GM12878 (cell line): ENCODE measurements around the gene LRRC8D. TPM values are rescaled to one million over a fixed set of nuclear protein-coding genes. Genes with fewer than 3 reads are reported as not detected.

Source experiments
- ATAC-seq: fragments of 200-7000 bp; cut with Tn5 transposase; 3 replicates; pipeline ENCODE4 v1.9.1; 2020; ENCODE audit warnings: mild to moderate bottlenecking, moderate library complexity
- BruUV-seq: library from RNA; stranded (reverse); fragments of 400-500 nt; replicated peaks from 2 replicates; lab custom pipeline; 2021; lab: Mats Ljungman, UMichigan
- CTCF ChIA-PET: fragments of 300-600 bp; sonication (Branson Sonifier 250); formaldehyde crosslinking; extraction: SDS; loops from one replicate; lab custom pipeline; 2021; ENCODE audit warnings: inconsistent platforms; lab: Yijun Ruan, JAX
- POLR2A ChIA-PET: fragments of 350-600 bp; formaldehyde crosslinking; extraction: SDS; loops from one replicate; lab custom pipeline; 2021; ENCODE audit warnings: inconsistent platforms; lab: Charles Lee
- RAD21 ChIA-PET: fragments of 300-600 bp; sonication (Branson Sonifier 250); formaldehyde crosslinking; loops from one replicate; lab custom pipeline; 2023; ENCODE audit warnings: antibody characterized with exemption; ENCODE audit not compliant: unreplicated experiment; lab: Charles Lee
- SMC1A ChIA-PET: fragments of 300-600 bp; sonication (Branson Sonifier 250); formaldehyde crosslinking; loops from one replicate; lab custom pipeline; 2023; ENCODE audit not compliant: unreplicated experiment, uncharacterized antibody; lab: Charles Lee
- DNase-seq: peaks from one replicate; pipeline ENCODE4 v3.0.0-alpha.2; 2011; ENCODE audit warnings: low read depth, low spot score
- FAIRE-seq: peaks from 3 replicates; lab custom pipeline; 2011; peaks lifted over from hg19 to GRCh38; lab: Jason Lieb, UNC
- H2AFZ ChIP-seq: 2 replicates; pipeline ENCODE4 v1.6.0; 2011; ENCODE audit warnings: low read depth, low read length, control low read depth; ENCODE audit not compliant: control insufficient read depth
- H3K27ac ChIP-seq: 2 replicates; pipeline ENCODE4 v1.5.1; 2011; ENCODE audit warnings: control low read depth; ENCODE audit not compliant: control insufficient read depth, insufficient read depth
- H3K27me3 ChIP-seq, 2 experiments: replicated peaks in 1 of 2; 2 replicates each; pipeline versions ENCODE4 v1.6.0 to v1.6.1; 2011; ENCODE audit warnings: low read length in 1 of 2; ENCODE audit not compliant: control insufficient read depth in 2 of 2, insufficient read depth in 2 of 2
- H3K36me3 ChIP-seq, 2 experiments: 2 replicates each; pipeline ENCODE4 v1.5.1; 2011; ENCODE audit warnings: low read length in 1 of 2; ENCODE audit not compliant: control insufficient read depth in 2 of 2, insufficient read depth in 2 of 2
- H3K4me1 ChIP-seq: 2 replicates; pipeline ENCODE4 v1.6.1; 2011; ENCODE audit warnings: mild to moderate bottlenecking, low read length, moderate library complexity, mixed read lengths; ENCODE audit not compliant: control insufficient read depth, insufficient read depth
- H3K4me2 ChIP-seq: 2 replicates; pipeline ENCODE4 v1.6.0; 2011; ENCODE audit warnings: control low read depth; ENCODE audit not compliant: control insufficient read depth, insufficient read depth
- H3K4me3 ChIP-seq: fragments of 200-600 bp; sonication (generic); 2 replicates; pipeline ENCODE4 v1.5.1; 2016
- H3K79me2 ChIP-seq: 2 replicates; pipeline ENCODE4 v1.6.0; 2011; ENCODE audit warnings: low read length; ENCODE audit not compliant: control insufficient read depth, insufficient read depth
- H3K9ac ChIP-seq: 2 replicates; pipeline ENCODE4 v1.8.0; 2011; ENCODE audit warnings: low read length, control low read depth, mixed read lengths; ENCODE audit not compliant: control insufficient read depth, insufficient read depth
- H3K9me3 ChIP-seq: replicated peaks from 3 replicates; pipeline ENCODE4 v1.5.1; 2011; ENCODE audit warnings: mild to moderate bottlenecking, low read length; ENCODE audit not compliant: control insufficient read depth, insufficient read depth
- H4K20me1 ChIP-seq: 2 replicates; pipeline ENCODE4 v1.6.0; 2011; ENCODE audit not compliant: control insufficient read depth, insufficient read depth
- CBX3 ChIP-seq: fragments of 200-600 bp; sonication (generic); IDR thresholded peaks from 2 replicates; pipeline ENCODE4 v1.6.1; 2016; ENCODE audit warnings: low read depth, borderline replicate concordance
- CREB1 ChIP-seq: IDR thresholded peaks from 2 replicates; pipeline ENCODE4 v1.6.1; 2012; ENCODE audit warnings: low read depth, mild to moderate bottlenecking, inconsistent platforms
- GATAD2B ChIP-seq: fragments of 450-650 bp; conservative IDR thresholded peaks from 2 replicates; pipeline ENCODE4 v1.6.1; 2017; ENCODE audit warnings: low read depth, mild to moderate bottlenecking, moderate library complexity
- HDAC6 ChIP-seq: fragments of 200-600 bp; sonication (generic); IDR thresholded peaks from one replicate; pipeline ENCODE4 v1.8.0; 2017; ENCODE audit warnings: antibody characterized with exemption; ENCODE audit not compliant: unreplicated experiment
- NFYA ChIP-seq: IDR thresholded peaks from 2 replicates; pipeline ENCODE4 v1.6.1; 2011; ENCODE audit warnings: low read depth, mild to moderate bottlenecking, low read length, improper control_type of control experiment, borderline replicate concordance
- NR2F1 ChIP-seq: fragments of 450-650 bp; conservative IDR thresholded peaks from 2 replicates; pipeline ENCODE4 v1.6.1; 2017; ENCODE audit warnings: mild to moderate bottlenecking
- PAX5 ChIP-seq: IDR thresholded peaks from 2 replicates; pipeline ENCODE4 v1.6.1; 2011; ENCODE audit warnings: low read depth, low read length, borderline replicate concordance
- PML ChIP-seq: IDR thresholded peaks from 2 replicates; pipeline ENCODE4 v1.6.1; 2012; ENCODE audit warnings: low read length, inconsistent platforms
- YBX1 ChIP-seq: fragments of 450-650 bp; IDR thresholded peaks from 2 replicates; pipeline ENCODE4 v1.6.1; 2016; ENCODE audit warnings: antibody characterized with exemption
- ZNF622 ChIP-seq: fragments of 450-650 bp; IDR thresholded peaks from 2 replicates; pipeline ENCODE4 v1.6.1; 2017; ENCODE audit warnings: mild to moderate bottlenecking, inconsistent platforms
- WGBS: methylation state at CpG from one replicate; pipeline ENCODE4 v1.1.6; 2016; ENCODE audit warnings: low lambda C conversion rate; ENCODE audit not compliant: insufficient replicate concordance, insufficient coverage; ENCODE audit errors: missing lambda C conversion rate; 5-methylcytosine and 5-hydroxymethylcytosine counted together
- in situ Hi-C: fragments of 300-500 bp; cut with MboI; formaldehyde crosslinking; loops from 9 replicates; pipeline ENCODE4 v1.14.3; 2018; ENCODE audit warnings: mixed read lengths
- intact Hi-C: fragments of 100-400 bp; cut with micrococcal nuclease; formaldehyde crosslinking; loops from one replicate; pipeline ENCODE4 v1.14.2; 2022; ENCODE audit not compliant: unreplicated experiment
- polyA plus RNA-seq, 11 experiments: library from polyadenylated mRNA; depleted of rRNA in 4 of 11; unstranded in 6 of 11; stranded (reverse) in 5 of 11; fragments of >200 nt; fragmentation: Nextera tagmentation in 4 of 11; fragmentation: Illumina TruSeq in 1 of 11; extraction: Ambion mirVana in 4 of 11; extraction: Trizol in 1 of 11; gene quantifications; 1 replicate in 1 of 11; 2 replicates in 10 of 11; pipeline versions ENCODE4 v1.2.1 to v1.2.3, GENCODE V29; 2011 to 2016; ENCODE audit warnings: inconsistent platforms in 2 of 11, missing spikeins in 2 of 11, low read depth in 1 of 11
- total RNA-seq, 4 experiments: library from RNA; depleted of rRNA in 3 of 4; stranded (reverse); fragments of >200 nt in 3 of 4; fragmentation: Illumina TruSeq in 1 of 4; extraction: Trizol in 1 of 4; gene quantifications; 2 replicates each; pipeline versions ENCODE4 v1.2.1 to v1.2.3, GENCODE V29; 2013 to 2021
- TF ChIP-seq, protein P1 (sequence below): fragments of 150-350 bp; IDR thresholded peaks from 2 replicates; pipeline ENCODE4 v1.6.1; 2014; ENCODE audit warnings: mild to moderate bottlenecking, low read depth, low read length

Gene LRRC8D
- total and polyA plus RNA-seq, 10 of the 15 experiments (the other 5 are each of a cell fraction or from before 2014, with no cell fraction given) = 5.6 to 44.1 (median 26.8) TPM

DNA sequence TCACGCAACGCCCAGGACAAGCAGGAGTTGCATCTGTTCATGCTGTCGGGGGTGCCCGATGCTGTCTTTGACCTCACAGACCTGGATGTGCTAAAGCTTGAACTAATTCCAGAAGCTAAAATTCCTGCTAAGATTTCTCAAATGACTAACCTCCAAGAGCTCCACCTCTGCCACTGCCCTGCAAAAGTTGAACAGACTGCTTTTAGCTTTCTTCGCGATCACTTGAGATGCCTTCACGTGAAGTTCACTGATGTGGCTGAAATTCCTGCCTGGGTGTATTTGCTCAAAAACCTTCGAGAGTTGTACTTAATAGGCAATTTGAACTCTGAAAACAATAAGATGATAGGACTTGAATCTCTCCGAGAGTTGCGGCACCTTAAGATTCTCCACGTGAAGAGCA is 113.6 kb downstream of the LRRC8D start:
- no peak overlapping the region for H3K4me3 ChIP-seq
- no peaks in the 10 kb centered on the region for H3K9me3 ChIP-seq
- RAD21 ChIA-PET = no interaction called here
- SMC1A ChIA-PET = interaction anchor here (0.8 to 1.8 kb wide), 5 partner anchors 12 to 93 kb away, joined by 3 to 4 read pairs (median 4); no protein-coding TSS in a partner anchor
- 0 out of 2 replicates have a peak, but pooled peaks cover 4% of the 10 kb centered on the region for H3K4me1 ChIP-seq
- DNase-seq (no peak), FAIRE-seq (no peak), ATAC-seq (no peak)
- CTCF ChIA-PET = interaction anchor here (1.3 to 1.6 kb wide), 2 partner anchors 9 to 11 kb away, joined by 3 to 6 read pairs; no protein-coding TSS in a partner anchor
- 97% methylated on average over 11 of the region's 11 CpGs for WGBS
- H3K27me3 ChIP-seq = no peaks in the 10 kb centered on the region
- no peak for TF ChIP-seq YBX1
- no peak for TF ChIP-seq GATAD2B
- no peak for TF ChIP-seq PAX5
- TF ChIP-seq ZNF622 = no peak
- no peak for TF ChIP-seq HDAC6
- no peak for TF ChIP-seq NR2F1
- TF ChIP-seq NFYA = no peak
- TF ChIP-seq, protein P1, sequence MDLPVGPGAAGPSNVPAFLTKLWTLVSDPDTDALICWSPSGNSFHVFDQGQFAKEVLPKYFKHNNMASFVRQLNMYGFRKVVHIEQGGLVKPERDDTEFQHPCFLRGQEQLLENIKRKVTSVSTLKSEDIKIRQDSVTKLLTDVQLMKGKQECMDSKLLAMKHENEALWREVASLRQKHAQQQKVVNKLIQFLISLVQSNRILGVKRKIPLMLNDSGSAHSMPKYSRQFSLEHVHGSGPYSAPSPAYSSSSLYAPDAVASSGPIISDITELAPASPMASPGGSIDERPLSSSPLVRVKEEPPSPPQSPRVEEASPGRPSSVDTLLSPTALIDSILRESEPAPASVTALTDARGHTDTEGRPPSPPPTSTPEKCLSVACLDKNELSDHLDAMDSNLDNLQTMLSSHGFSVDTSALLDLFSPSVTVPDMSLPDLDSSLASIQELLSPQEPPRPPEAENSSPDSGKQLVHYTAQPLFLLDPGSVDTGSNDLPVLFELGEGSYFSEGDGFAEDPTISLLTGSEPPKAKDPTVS = no peak
- no peak for TF ChIP-seq PML
- TF ChIP-seq CREB1 = no peak
- TF ChIP-seq CBX3 = no peak
- BruUV-seq = no TSS peak
- H3K9ac ChIP-seq = no peak overlapping the region
- in situ Hi-C loops (no loop called here), intact Hi-C loops (no loop called here)
- H3K36me3 ChIP-seq = peaks cover 3 to 15% of the 10 kb centered on the region in 2 experiments; a peak in 3 of 4 replicates
- no peaks in the 10 kb centered on the region for H3K79me2 ChIP-seq
- H4K20me1 ChIP-seq = no peaks in the 10 kb centered on the region
- no peak overlapping the region for H2AFZ ChIP-seq
- H3K4me2 ChIP-seq = no peak overlapping the region
- H3K27ac ChIP-seq = no peak overlapping the region
- POLR2A ChIA-PET = interaction anchor here (1.1 kb wide), 1 partner anchor 12 kb away, joined by 3 read pairs; no protein-coding TSS in a partner anchor
